Dendritic cell treated with granulocyte-macrophage colony-stimulating factor and Interleukin-4, amounts not matched to agents 40 ng/mL and 50 ng/mL, for 4 days (primary cell): ENCODE results near the gene NRG4.
"Not testable (repeated sequence)": the region's sequence is repeated elsewhere in the genome, so short reads cannot be mapped to it uniquely, and the experiment has no call there.

Source experiments
- H3K27ac Mint-ChIP-seq: one replicate; pipeline ENCODE4 v1.8.0; 2022; ENCODE audit warnings: mild to moderate bottlenecking, mixed read lengths
- H3K27me3 Mint-ChIP-seq: one replicate; pipeline ENCODE4 v1.8.0; 2022; ENCODE audit warnings: mild to moderate bottlenecking, mixed read lengths
- H3K36me3 Mint-ChIP-seq: one replicate; pipeline ENCODE4 v1.8.0; 2022; ENCODE audit warnings: low read depth, mixed read lengths
- H3K4me1 Mint-ChIP-seq: one replicate; pipeline ENCODE4 v1.8.0; 2022; ENCODE audit warnings: low read depth, mixed read lengths
- H3K4me3 Mint-ChIP-seq: one replicate; pipeline ENCODE4 v1.8.0; 2022; ENCODE audit warnings: mild to moderate bottlenecking, moderate library complexity, mixed read lengths
- H3K9me3 Mint-ChIP-seq: one replicate; pipeline ENCODE4 v1.8.0; 2022; ENCODE audit warnings: mixed read lengths
- intact Hi-C: fragments of 100-400 bp; cut with micrococcal nuclease; formaldehyde crosslinking; loops from one replicate; pipeline ENCODE4 v1.15.0; 2022

NRG4 gene

DNA sequence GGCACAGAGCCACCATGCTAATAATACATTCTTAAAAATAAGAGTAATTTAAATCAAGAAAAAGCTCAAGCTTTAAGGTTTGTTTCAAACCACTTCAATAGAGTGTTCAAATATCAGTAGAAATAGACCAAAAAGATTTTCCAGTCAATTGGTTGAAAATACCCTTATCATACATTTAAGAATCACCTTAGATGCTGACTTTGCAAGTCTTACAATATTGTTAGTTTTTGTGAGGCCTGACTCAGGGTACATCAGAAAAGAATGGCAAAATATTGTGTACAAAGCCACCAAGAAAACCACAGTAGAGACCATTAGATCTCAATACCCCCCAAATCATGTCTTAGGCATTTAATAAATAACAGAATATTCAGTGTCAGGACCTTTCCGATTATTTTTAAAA lies 19.8 kb upstream of the NRG4 start:
- no peaks in the 10 kb centered on the region for H3K27me3 Mint-ChIP-seq
- H3K9me3 Mint-ChIP-seq: peaks cover 11% of the 10 kb centered on the region
- intact Hi-C loops: no loop called here

DNA sequence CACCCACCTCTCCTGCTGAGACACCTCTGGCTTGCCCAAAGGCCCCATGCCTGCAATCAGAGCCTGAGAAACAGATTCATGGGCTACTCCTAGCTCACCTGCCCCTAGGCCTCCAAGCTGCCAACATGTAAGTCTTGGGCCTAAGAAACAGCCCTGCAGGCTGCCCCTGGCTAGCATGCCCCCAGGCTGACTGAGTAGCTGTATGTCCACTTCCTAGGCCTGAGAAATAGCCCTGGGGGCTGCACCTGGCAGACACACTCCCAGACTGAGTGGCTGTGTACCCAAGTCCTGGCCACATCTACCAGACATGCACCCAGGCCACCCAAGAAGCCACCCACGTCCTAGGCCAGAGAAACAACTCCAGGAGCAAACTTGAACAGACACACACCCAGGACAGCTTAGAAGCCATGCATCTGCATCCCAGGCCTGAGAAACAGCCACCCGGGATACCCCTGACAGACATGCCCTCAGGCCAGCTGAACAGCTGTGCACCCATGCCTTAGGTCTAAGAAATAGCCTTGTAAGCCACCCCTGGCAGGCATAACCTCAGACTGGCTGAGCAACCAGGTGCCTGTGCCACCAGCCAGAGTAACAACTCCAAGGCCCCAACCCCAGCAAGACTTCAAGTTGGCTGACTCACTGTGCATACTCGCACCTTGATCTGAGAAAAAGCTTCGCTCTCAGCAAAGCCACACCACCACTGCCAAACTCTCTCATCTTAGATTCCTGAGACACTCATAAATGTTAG lies 12.0 kb upstream of the NRG4 start:
- Mint-ChIP-seq H3K4me1 (no peaks in the 10 kb centered on the region), H3K36me3 (no peaks in the 10 kb centered on the region), H3K9me3 (peaks cover 38% of the 10 kb centered on the region), H3K27me3 (no peaks in the 10 kb centered on the region), H3K27ac (no peak overlapping the region), H3K4me3 (no peak overlapping the region)
- intact Hi-C loops: no loop called here

More for the DNA sequence above, 19.8 kb upstream of the NRG4 start:
- no peaks in the 10 kb centered on the region for H3K36me3 Mint-ChIP-seq
- H3K4me1 Mint-ChIP-seq: no peaks in the 10 kb centered on the region
- no peak overlapping the region for H3K27ac Mint-ChIP-seq
- H3K4me3 Mint-ChIP-seq: no peak overlapping the region

DNA sequence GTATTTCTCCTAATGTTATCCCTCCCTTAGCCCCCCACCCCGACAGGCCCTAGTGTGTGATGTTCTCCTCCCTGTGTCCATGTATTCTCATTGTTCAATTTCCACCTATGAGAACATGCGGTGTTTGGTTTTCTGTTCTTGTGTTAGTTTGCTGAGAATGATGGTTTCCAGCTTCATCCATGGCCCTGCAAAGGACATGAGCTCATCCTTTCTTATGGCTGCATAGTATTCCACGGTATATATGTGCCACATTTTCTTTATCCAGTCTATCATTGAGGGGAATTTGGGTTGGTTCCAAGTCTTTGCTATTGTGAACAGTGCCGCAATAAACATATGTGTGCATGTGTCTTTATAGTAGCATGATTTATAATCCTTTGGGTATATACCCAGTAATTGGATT lies 1.2 kb upstream of the NRG4 start:
- H3K4me3 Mint-ChIP-seq, H3K36me3 Mint-ChIP-seq, H3K27ac Mint-ChIP-seq, intact Hi-C loops, H3K27me3 Mint-ChIP-seq: not testable (repeated sequence)
- Mint-ChIP-seq H3K4me1 (peaks cover 15% of the 10 kb centered on the region), H3K9me3 (peaks cover 27% of the 10 kb centered on the region)

DNA sequence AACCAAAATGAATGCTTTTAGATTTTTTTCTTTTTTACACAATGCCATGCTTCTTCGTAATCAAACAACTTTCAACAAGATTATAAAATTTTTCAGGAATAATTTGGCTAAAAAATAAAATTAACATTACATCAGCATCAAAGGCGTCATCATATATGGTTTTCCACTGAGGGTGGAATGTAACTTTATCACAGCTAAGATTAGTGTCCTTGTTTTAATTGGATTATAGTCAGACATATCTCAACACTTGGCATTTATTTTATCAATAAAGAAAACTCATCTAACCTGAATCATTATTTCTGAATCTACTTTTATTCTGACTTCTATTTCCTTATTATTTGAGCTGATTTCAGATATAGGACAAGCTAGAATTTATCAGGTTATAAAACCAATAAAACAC lies 1.6 kb downstream of the NRG4 start:
- Mint-ChIP-seq H3K27ac (no peak overlapping the region), H3K4me3 (no peak overlapping the region), H3K4me1 (peaks cover 35% of the 10 kb centered on the region), H3K36me3 (no peaks in the 10 kb centered on the region), H3K9me3 (no peaks in the 10 kb centered on the region), H3K27me3 (no peaks in the 10 kb centered on the region)
- intact Hi-C loops: no loop called here

- H3K9me3 Mint-ChIP-seq: no peaks in the 10 kb centered on the region
- intact Hi-C loops: no loop called here
- H3K4me1 Mint-ChIP-seq: peaks cover 30% of the 10 kb centered on the region
- H3K27ac Mint-ChIP-seq: no peak overlapping the region
- H3K4me3 Mint-ChIP-seq: no peak overlapping the region
- H3K27me3 Mint-ChIP-seq: no peaks in the 10 kb centered on the region
- H3K36me3 Mint-ChIP-seq: no peaks in the 10 kb centered on the region
Measured at GRCh38 chr15:76006136-76006778, 6.0 kb downstream of the NRG4 start.

GRCh38 chr15:76003364-76003763 lies 8.9 kb downstream of the NRG4 start:
- intact Hi-C loops: no loop called here
- no peak overlapping the region for H3K27ac Mint-ChIP-seq
- H3K4me3 Mint-ChIP-seq: no peak overlapping the region
- no peaks in the 10 kb centered on the region for H3K27me3 Mint-ChIP-seq
- H3K4me1 Mint-ChIP-seq: peaks cover 24% of the 10 kb centered on the region
- no peaks in the 10 kb centered on the region for H3K36me3 Mint-ChIP-seq
- no peaks in the 10 kb centered on the region for H3K9me3 Mint-ChIP-seq

DNA sequence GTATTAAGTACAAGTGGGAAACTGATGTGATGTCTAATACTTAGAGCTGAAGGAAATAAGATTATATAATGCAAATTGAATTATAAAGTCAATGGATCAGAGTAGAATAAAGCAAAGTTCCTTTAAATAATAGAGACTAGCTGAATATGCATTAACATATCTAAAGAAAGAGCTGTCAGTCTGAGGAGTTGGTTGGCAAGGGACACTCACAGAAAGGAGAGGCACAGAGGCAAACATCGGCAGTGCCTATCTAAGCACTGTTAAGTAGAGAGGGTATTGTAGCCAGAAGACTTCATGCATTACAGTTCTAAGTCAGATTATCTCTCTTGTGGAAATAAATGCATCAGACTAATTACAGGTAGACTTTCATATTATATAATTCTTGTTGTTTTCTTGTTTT lies 16.6 kb downstream of the NRG4 start:
- no peaks in the 10 kb centered on the region for H3K4me1 Mint-ChIP-seq
- H3K27ac Mint-ChIP-seq: no peak overlapping the region
- intact Hi-C loops: no loop called here
- H3K27me3 Mint-ChIP-seq: no peaks in the 10 kb centered on the region
- H3K9me3 Mint-ChIP-seq: peaks cover 10% of the 10 kb centered on the region
- H3K36me3 Mint-ChIP-seq: no peaks in the 10 kb centered on the region
- no peak overlapping the region for H3K4me3 Mint-ChIP-seq

GRCh38 chr15:75994220-75994619 lies 18.0 kb downstream of the NRG4 start:
- Mint-ChIP-seq H3K27ac (no peak overlapping the region), H3K27me3 (no peaks in the 10 kb centered on the region), H3K4me3 (no peak overlapping the region), H3K4me1 (no peaks in the 10 kb centered on the region), H3K36me3 (no peaks in the 10 kb centered on the region), H3K9me3 (peaks cover 10% of the 10 kb centered on the region)
- intact Hi-C loops: no loop called here

DNA sequence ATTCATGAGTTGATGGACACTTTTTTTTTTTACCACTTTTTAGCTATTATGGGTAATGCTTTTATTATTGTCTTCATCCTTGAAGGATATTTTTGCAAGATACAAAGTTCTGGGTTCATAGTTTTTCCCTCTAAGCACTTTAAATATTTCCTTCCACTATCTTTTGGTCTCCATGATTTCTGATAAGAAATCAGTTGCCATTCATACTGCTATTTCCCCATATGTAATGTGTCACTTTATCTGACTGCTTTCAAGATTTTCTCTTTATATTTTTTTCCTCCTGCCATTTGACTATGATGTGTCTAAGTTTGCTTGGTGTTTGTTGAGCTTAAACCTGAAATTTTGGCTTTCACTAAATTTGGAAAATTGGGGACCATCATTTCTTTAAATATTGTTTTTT lies 19.3 kb downstream of the NRG4 start:
- Mint-ChIP-seq H3K4me3 (no peak overlapping the region), H3K4me1 (no peaks in the 10 kb centered on the region), H3K27ac (no peak overlapping the region), H3K9me3 (peaks cover 10% of the 10 kb centered on the region), H3K36me3 (no peaks in the 10 kb centered on the region), H3K27me3 (no peaks in the 10 kb centered on the region)
- intact Hi-C loops: no loop called here

- no peaks in the 10 kb centered on the region for H3K36me3 Mint-ChIP-seq
- no peaks in the 10 kb centered on the region for H3K4me1 Mint-ChIP-seq
- H3K4me3 Mint-ChIP-seq: no peak overlapping the region
- no peak overlapping the region for H3K27ac Mint-ChIP-seq
- intact Hi-C loops: no loop called here
- peaks cover 10% of the 10 kb centered on the region for H3K9me3 Mint-ChIP-seq
- no peaks in the 10 kb centered on the region for H3K27me3 Mint-ChIP-seq
Measured at GRCh38 chr15:75989875-75990274, 22.3 kb downstream of the NRG4 start.

GRCh38 chr15:75989045-75989444 lies 23.2 kb downstream of the NRG4 start:
- intact Hi-C loops: no loop called here
- Mint-ChIP-seq H3K9me3 (peaks cover 10% of the 10 kb centered on the region), H3K36me3 (no peaks in the 10 kb centered on the region), H3K27me3 (no peaks in the 10 kb centered on the region), H3K4me3 (no peak overlapping the region), H3K4me1 (peaks cover 5% of the 10 kb centered on the region), H3K27ac (no peak overlapping the region)

DNA sequence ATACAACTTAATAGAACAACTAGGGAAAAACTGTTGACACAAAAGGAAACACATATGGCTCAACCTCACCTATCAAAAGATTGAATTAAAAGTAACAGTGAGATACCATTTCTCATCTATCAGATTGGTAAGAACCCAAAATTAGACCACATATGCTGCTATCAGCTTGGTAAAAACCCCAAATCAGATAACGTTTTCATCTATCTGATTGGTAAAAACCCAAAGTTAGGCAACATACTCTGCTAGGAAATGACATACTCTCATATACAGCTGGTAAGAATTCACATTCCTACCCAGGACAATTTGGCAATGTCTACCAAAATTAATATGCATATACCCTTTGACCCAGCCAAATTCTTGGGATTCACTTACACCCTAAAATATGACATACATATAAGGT lies 26.3 kb downstream of the NRG4 start:
- no peaks in the 10 kb centered on the region for H3K9me3 Mint-ChIP-seq
- no peaks in the 10 kb centered on the region for H3K36me3 Mint-ChIP-seq
- H3K4me1 Mint-ChIP-seq: peaks cover 5% of the 10 kb centered on the region
- intact Hi-C loops: no loop called here
- H3K27ac Mint-ChIP-seq: no peak overlapping the region
- H3K27me3 Mint-ChIP-seq: no peaks in the 10 kb centered on the region
- no peak overlapping the region for H3K4me3 Mint-ChIP-seq

DNA sequence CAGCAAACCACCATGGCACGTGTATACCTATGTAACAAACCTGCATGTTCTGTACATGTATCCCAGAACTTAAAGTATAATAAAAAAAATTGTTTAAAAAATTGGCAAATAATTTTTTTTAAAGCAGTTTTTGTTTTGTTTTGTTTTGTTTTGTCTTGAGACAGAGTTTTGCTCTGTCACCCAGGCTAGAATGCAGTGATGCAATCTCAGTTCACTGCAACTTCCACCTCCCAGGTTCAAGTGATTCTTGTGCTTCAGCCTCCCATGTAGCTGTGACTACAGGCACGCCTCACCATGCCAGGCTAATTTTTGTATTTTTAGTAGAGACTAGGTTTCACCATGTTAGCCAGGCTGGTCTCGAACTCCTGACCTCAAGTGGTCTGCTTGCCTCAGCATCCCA lies 27.5 kb downstream of the NRG4 start:
- H3K36me3 Mint-ChIP-seq, H3K9me3 Mint-ChIP-seq, H3K27ac Mint-ChIP-seq, H3K4me3 Mint-ChIP-seq, H3K27me3 Mint-ChIP-seq, H3K4me1 Mint-ChIP-seq, intact Hi-C loops: not testable (repeated sequence)

DNA sequence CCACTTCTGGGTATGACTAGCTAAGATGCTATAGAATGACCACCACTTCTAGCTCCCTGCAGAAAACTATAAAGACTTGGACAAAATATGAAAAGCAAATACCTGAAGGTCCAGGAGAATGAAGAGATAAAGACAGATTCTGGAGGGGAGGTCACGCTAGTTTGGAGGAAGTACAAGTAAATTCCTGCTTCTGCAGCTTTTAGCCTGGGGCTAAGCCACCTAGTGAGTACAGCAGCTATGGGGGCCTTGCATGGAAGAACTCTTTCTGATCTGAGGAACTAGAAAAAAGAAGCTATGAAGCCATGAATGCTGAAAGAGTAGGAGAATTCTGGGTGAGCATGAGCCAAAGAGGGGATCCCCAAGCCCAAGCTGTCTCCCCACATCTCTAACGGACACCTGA lies 29.8 kb downstream of the NRG4 start:
- Mint-ChIP-seq H3K9me3 (no peaks in the 10 kb centered on the region), H3K27ac (no peak overlapping the region), H3K27me3 (no peaks in the 10 kb centered on the region), H3K4me3 (no peak overlapping the region), H3K4me1 (peaks cover 5% of the 10 kb centered on the region), H3K36me3 (no peaks in the 10 kb centered on the region)
- intact Hi-C loops: no loop called here
